ENCODE results near the gene COL4A6. TPM values are rescaled to one million over a fixed set of nuclear protein-coding genes. Genes with fewer than 3 reads are reported as not detected.

The COL4A6 gene
- total and polyA plus RNA-seq, 8 donors = 1.2 to 17.5 (median 14.2) TPM

DNA sequence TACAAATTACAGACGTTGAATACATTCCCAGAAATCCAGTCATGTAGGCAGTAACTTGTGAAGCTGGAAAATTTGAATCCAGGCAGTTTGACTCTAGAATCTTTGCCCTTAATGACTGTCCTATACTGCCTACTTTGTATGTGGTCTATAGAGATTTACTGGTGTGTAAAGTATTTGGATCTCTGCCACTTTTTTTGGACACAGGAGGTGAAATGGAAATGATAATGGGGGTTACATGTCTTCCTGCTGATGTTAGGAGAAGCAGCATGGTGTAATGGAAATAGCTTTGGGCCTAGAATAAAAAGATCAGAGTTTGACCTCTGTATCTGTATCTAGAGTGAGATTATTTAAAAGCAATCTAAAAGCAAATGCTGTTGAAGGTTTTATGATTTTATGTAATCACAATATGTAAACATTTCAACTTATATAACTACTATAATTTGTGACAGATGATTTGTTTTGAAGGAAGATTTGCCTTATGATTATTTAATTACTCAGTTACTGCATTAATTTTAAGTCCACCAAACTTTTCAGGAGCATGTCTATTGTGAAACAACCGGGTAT is 4.8 kb upstream of the COL4A6 start:
- Histone ChIP-seq H3K36me3 (no peaks in the 10 kb centered on the region), H3K27me3 (peaks cover 6 to 16% of the 10 kb centered on the region in 2 donors), H3K4me1 (no peaks in the 10 kb centered on the region), H3K27ac (no peak overlapping the region), H3K9me3 (no peaks in the 10 kb centered on the region), H3K4me3 (no peak overlapping the region)
- TF ChIP-seq, protein P1, sequence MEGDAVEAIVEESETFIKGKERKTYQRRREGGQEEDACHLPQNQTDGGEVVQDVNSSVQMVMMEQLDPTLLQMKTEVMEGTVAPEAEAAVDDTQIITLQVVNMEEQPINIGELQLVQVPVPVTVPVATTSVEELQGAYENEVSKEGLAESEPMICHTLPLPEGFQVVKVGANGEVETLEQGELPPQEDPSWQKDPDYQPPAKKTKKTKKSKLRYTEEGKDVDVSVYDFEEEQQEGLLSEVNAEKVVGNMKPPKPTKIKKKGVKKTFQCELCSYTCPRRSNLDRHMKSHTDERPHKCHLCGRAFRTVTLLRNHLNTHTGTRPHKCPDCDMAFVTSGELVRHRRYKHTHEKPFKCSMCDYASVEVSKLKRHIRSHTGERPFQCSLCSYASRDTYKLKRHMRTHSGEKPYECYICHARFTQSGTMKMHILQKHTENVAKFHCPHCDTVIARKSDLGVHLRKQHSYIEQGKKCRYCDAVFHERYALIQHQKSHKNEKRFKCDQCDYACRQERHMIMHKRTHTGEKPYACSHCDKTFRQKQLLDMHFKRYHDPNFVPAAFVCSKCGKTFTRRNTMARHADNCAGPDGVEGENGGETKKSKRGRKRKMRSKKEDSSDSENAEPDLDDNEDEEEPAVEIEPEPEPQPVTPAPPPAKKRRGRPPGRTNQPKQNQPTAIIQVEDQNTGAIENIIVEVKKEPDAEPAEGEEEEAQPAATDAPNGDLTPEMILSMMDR (IDR thresholded peaks at IDR 0.05) = no peak
- intact Hi-C loops (cut with DNase I) = no loop called here
- DNase-seq (peak in 1 of 4 donors; percentile 19), ATAC-seq (no peak)

DNA sequence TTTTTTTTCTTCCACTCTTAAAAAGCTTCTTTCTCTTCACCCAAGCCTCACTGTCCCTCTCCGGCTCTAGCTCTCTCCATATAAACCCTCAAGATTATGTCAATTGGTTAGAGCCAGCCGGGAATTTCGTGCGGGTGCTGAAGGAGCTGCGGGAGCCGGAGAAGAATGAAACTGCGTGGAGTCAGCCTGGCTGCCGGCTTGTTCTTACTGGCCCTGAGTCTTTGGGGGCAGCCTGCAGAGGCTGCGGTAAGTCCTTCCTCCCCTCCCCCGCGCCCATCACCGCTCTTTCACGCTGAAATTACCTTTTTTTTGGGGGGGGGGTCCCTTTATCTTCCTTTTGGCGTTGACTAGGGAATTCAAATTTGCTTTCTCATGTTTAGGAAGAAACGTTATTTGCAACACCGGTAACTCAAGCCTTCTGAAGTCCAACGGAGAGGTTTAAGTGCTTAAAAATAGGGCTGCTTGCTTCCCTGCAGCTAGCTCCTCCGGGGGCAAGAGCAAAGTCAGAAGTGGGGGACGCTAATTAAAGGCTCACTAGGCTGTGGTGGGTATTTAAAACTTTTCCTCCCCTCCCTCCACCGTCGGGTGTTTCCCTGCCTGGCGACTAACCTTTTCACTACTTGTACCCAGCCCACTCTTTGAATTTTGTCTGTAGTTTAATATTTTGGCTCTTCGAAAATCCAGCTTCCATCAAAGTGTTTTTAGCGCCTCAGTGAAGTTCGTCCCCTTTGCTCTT is 1.9 kb upstream of the COL4A6 start:
- ATAC-seq = peak; percentile 68
- DNase-seq = no peak
- H3K27me3 ChIP-seq = peaks cover 9 to 19% of the 10 kb centered on the region in 2 donors

DNA sequence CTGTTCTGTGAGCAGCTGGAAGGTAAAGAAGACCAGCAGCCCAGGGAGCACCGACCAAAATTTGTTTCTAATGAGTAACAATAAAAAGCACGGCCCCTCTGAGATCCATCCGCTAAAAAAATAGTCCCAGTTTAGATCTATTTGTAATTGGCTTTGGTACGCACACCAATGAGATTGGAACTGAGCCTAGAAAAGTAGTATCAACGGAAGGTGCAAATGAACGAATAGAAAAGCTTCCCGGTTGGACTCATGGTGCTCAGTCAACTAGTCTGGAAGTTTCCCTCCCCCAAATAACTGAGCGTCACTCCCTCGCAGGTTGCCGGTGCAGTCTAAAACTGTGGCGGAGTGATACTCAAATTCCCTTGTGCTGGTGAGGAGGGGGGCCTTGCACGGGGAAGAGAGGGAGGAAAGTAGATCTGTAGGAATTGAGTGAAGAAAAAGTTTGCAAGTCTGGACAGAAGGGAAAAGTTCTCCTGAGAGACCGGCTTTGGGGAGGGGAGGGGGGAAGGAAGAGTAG is 1.3 kb upstream of the COL4A6 start, which contains the start of gene COL4A5:
Gene COL4A5, plus strand, starts transcription at position 413 of the 517 bp plus-strand sequence. CDS start 288 bp downstream, outside the sequence.
- peak within 1 kb of the TSS; percentile 32 to 36 for H3K4me3 ChIP-seq
- ATAC-seq (peak; percentile 89), DNase-seq (peak in 3 of 4 donors; percentile 39 to 77 (median 59))
- no peaks in the 10 kb centered on the region for H3K9me3 ChIP-seq
- H3K36me3 ChIP-seq = no peaks in the 10 kb centered on the region
- H3K27ac ChIP-seq = peak within 1 kb of the TSS in 1 of 2 donors; percentile 7
- peaks cover 9 to 19% of the 10 kb centered on the region in 2 donors for H3K27me3 ChIP-seq
- no peaks in the 10 kb centered on the region for H3K4me1 ChIP-seq
- TF ChIP-seq, protein P1 (IDR thresholded peaks at IDR 0.05) = no peak
- intact Hi-C loops (cut with DNase I) = no loop called here

More for the DNA sequence above, 1.9 kb upstream of the COL4A6 start:
- TF ChIP-seq, protein P1 (IDR thresholded peaks at IDR 0.05) = no peak
- intact Hi-C loops (cut with DNase I) = no loop called here
- no peaks in the 10 kb centered on the region for H3K9me3 ChIP-seq
- peak overlapping the region in 1 of 2 donors; percentile 7 for H3K27ac ChIP-seq
- H3K4me1 ChIP-seq = no peaks in the 10 kb centered on the region
- H3K36me3 ChIP-seq = no peaks in the 10 kb centered on the region
- peak overlapping the region; percentile 32 to 36 for H3K4me3 ChIP-seq

DNA sequence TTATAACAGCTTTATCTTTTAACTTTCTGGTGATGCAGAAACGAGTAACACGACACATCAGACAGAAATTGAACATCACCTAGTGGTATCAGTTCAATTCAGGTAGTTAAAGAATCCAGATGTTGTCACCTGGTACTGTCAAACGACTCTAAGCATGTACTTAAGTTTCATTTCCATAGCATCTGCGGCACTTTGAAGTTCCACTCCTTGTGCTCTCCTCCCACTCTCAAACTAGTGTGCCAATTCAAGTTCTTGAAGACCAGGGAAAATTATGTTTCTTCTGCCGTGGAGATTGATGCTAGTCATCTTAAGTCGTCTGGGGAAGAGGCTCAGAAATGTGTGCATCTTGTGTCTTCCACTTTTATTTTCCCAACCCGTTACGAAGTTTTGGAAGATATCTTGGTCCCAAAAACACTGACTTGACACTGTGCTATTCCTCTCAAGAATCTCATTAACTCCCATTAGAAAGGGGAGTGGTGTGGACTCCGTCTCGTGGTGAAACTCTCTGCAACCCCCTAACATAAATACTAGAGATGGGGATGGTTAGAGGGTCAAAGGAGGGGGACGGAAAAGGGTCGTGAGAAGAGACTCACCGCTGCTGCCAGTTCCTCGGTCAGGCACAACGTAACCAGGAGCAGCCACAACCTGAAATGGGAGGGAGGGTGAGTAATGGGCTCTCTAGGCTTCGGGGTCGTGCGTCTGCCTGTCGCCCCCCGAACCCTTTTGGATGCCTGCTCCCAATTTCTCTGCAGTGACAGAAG is 693 bp downstream of the COL4A6 start:
- DNase-seq = no peak
- no peak for ATAC-seq
- TF ChIP-seq, protein P1 (IDR thresholded peaks at IDR 0.05) = no peak
- H3K4me1 ChIP-seq = no peaks in the 10 kb centered on the region
- peak overlapping the region in 1 of 2 donors; percentile 7 for H3K4me3 ChIP-seq
- no peak overlapping the region for H3K27ac ChIP-seq
- no peaks in the 10 kb centered on the region for H3K9me3 ChIP-seq
- peaks cover 11 to 19% of the 10 kb centered on the region in 2 donors for H3K27me3 ChIP-seq
- H3K36me3 ChIP-seq = no peaks in the 10 kb centered on the region
- intact Hi-C loops (cut with DNase I) = no loop called here

All from left lung (tissue), 10 donors.